GM21390 (cell line): ENCODE measurements around the gene SLC66A1.

Experiments used
- ATAC-seq: cut with Tn5 transposase; IDR thresholded peaks from one replicate; pipeline ENCODE4 v1.9.1; 2021; ENCODE audit not compliant: unreplicated experiment

SLC66A1 gene

DNA sequence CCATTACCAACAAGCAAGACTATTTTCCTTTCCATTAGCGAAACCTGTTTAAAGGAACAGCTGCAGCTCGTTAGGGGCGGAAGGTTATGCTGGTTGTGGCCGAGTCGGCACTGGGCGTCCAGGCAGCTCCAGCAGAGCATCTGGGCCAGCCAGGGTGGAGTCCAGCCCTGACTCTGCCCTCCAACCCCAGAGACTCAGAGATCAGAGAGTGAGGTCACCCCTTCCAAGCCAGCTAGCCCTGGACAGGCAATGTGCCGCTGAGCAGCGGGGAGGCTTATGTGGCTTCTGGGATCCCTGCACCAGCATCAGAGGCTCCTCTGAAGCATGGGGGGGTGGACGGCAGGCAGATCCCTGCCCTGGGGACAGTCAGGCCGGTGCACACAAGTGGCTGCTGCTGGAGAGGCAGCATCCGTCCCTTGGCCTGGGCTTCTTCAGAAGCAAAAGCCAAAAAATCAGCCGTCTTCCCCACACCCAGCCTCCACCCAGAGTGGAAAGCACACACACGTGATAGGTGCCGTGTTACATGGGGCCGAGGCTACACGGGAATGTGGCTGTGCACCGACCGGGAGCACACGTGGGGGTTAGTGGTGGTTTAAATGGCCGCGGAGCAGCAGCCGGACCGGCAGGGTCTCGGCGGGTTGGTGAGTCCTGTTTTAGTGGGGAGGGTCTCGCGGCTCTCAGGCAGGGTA lies 30.1 kb downstream of the SLC66A1 start:
- ATAC-seq: no peak

DNA sequence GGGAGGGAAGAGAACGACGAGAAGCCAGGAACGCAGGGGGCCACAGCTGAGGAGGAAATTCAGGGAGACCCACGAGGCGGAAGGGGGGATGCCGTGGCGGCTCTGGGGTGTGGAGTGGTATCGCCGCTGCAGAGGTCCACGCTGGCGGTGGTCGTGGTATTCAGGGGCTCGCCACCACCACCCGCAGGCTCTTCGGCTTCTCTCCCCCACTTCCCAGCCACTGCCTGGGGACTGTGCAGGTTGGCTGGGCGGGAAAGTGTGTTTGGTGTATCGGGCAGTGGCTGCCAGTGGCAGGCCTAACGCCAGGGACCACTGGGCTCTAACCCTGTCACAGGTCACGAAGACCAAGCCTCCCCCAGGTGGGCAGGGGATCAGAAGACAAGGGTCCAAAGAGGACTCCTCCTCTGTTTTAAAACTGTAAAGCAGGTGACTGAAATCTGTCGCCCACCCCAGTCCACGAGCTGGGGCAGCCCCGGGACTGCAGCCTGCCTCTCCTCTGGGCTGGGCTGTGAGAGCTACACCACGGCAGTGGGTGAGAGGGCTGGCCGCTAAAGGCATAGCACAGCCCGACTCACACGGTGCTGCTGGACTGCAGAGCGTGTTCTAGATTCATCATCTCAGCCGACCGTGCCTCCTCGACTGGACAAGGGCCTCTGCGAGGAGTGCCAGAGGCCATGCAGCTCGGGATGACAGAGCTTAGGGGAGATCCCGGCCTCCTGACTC lies 30.9 kb downstream of the SLC66A1 start:
- no peak for ATAC-seq

DNA sequence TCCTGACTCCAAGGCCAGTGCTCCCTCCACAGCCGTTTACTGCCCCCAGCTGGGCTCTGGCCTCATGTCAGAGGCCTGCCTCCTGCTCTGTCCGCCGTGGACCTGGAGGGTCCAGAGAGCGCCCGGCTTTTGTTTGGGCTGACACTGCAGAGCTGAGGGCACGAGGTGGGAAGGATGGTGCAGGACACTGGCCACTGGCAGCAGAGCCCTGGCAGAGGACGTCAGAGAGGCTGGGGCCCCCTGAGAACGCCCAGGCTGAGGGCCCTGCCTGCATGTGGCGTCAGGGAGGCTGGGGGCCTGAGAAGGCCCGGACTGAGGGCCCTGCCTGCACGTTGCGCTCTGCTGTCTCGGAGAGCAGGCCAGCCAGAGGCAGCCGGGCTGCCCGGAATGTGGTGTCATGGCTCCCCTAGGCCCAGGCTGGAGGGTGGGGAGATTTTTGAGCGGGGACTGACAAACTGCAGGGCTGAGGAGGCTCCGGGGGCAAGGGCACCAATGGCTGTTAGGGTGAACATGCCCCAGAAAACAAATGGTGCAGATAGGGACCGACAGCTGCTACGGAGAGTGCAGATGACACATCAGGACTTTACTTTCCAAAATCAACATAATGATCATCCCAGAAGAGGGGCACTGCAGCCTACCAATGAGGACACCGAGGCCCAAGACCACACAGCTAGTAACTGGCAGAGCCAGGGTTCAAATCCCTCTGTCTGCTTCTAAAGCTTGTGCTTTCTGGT lies 31.7 kb downstream of the SLC66A1 start:
- ATAC-seq: no peak

DNA sequence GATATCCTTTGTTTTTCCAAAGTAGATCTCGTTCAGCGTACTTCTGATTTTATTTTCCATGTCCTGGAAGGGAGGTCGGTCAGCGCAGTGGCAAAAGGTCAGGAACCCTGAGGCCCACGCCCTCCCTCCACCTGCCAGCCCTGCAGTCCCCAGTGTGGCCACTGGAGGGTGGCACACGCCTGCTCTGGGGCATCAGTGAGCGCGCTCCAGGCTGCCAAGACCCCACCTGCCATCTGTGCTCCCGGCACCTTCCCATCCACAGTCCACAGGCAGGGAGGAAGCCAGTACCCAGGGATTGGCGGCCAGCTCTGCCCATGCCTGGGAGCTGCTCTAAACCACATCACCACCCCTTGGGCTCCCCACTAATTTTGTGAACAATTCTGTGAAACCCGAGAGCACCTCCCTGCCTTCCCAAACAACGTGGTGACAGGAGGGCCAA lies 32.3 kb downstream of the SLC66A1 start:
- no peak for ATAC-seq

DNA sequence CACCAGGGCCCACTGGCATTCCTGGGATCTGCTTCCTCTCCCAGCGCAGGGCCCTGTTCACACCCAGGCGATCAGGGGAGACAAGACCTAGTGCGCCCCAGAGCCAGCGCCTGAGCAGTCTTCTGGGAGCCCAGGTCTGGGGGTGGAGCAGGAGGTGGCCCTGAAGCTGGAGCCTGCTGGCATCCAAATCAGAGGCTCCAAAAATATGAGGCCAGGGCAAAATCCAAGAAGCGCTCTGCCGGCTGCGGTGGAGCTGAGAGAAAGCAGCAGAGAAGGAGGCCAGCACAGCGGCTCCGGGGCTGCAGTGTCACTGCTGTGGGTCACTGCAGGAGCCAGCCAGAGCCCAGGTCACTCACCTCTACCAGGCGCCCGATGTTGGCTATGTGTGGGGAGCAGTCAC lies 32.7 kb downstream of the SLC66A1 start:
- no peak for ATAC-seq

DNA sequence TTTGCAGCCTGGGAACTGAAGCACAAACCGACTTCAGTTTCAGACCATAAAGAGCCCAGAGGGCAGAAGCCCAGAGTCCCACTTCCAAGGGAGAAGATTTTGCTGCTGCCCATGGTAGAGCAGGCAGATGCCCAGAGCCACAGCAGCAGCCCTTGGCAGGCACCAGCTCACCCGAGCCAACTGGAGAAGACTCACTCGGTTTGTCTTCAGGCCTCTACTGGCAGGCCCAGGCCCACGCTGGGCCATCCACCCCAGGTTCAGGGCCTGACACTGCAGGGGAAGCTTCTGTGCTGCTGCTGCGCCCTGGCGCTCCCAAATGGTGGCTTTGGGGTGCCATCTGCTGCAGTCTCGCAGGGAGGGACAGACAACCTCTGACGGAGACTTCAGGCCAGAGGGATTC lies 33.3 kb downstream of the SLC66A1 start:
- ATAC-seq: no peak

DNA sequence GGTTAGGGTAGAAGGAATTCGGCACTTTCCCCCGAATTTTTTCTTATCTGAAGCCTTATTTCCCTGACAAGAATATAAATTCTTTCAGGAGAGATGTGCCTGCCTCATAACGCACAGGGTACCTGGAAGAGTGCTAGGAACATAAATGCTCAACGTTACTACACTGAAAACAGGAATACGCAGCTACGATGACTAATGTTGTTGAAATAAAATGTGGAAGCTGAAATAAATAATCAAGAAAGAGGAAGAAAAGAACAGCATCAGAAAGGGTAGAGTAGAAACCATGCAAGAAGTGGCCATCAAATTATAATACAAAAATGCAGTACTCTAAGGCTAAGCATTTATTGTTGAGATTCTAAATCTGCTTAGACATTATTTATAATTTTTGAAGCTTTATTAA lies 33.9 kb downstream of the SLC66A1 start:
- ATAC-seq: no peak

DNA sequence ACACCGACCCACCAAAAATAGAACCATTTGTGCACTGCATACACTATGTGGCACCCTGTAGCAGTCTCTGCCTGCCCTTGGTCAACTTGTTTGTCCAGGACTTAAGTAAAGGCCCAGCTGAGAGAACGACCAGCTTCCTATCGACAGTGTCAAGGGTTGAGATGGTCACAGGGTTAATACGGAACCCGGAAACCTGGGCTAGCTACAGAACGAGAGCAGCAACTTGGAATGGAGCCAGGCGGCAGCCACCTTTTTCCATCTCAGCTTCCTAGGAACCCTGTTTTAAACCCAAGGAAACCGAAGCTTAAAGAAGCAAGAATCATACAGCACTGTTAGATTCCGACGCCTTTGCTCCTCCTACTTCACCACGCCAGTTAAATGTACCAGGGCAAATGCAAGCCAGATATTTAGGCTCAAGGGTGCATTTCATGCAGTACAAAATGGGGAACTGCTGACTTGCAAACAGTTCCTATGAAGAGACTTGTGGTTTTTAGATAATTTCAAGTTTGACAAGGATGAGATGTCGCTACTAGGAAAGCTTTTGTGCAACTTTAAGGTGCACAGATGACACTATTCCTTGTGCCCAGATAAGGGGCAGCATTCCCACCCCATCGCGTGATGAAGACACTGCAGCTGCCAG lies 35.5 kb downstream of the SLC66A1 start:
- ATAC-seq: no peak

DNA sequence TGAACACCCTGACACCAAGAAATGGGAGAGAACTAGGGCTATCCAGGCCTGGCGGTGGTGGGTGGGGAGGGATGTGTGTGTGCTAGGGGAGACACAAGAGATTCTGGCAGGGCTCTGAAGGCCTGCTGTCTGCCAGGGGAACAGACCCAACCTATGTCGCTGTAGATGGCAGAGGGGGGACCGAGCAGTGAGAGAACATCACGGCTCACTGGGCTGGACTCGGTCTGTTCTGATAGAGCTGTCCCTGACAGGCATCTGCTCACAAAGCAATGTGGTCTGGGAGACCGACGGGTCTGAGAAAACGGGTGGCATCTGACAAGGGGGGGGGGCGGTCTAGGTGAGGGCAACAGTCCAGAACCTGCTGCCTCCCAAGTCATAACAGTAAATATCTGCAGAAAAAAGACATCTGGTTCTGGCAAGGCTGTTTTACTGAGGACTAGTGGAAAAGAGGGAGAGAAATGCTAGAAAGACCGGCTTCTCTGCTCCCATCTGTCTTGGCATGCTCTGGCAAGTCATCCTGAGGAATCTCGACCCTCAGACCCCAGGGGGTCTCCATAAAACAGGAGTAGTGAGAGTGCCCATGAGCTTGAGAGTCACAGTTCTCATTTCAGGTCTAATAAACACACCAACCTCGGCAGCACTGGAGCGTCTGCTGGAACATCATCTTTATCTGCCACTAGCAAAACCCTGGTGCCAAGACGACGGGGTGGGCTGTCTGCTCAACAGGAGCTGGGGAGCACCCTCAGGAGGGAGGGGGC lies 36.5 kb downstream of the SLC66A1 start:
- no peak for ATAC-seq

DNA sequence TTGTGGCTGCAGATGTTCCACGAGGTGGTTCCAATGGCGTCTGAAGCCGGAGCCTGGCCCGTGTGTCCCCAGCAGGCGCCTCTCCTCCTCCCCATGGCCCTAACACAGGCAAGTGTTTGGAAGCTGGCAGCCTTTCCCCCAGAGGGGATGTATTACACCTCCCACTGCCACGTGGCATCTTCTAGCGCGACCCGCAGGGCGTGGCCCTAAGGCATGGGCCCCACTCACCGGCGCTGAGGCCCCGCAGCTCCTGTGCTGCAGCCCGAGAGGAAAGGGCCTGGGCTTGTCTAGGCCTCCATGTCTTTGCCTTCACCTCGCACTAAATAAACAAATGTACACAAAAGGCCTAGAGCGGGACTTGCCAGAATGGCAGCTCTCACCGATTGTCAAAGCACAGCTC lies 37.9 kb downstream of the SLC66A1 start:
- ATAC-seq: no peak

DNA sequence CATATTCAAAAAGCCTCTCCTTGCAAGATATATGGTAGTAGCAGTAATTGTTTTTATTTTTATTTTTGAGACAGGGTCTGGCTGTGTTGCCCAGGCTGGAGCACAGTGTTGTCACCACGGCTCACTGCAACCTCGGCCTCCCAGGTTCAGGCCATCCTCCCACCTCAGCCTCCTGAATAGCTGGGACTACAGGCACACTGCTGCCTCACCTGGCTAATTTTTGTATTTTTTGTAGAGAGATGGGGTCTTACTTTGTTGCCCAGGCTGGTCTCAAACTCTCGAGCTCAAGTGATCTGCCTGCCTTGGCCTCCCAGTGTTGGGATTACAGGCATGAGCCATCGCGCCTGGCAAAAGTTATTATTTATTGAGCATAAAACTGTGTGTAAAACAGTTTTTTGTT lies 38.4 kb downstream of the SLC66A1 start:
- ATAC-seq: no peak

DNA sequence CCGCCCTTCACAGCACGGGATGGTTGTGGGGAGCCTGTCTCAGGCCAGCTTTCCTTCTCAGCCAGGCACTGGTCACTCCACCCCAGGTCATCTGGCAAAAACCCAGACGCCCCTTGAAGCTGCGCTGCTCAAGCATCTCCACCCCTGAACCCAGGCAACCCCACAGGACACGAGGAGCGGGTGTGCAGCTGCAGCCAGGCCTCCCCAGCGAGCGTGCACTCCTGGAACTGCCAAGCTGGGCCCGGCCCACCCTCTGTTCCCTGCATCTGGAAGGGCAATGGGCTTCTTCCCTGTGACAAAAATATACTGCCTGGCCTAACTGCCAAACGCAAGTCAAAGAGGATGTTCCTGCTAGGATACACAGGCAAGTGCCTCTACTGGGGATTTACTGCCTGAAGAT lies 39.7 kb downstream of the SLC66A1 start:
- ATAC-seq: no peak

DNA sequence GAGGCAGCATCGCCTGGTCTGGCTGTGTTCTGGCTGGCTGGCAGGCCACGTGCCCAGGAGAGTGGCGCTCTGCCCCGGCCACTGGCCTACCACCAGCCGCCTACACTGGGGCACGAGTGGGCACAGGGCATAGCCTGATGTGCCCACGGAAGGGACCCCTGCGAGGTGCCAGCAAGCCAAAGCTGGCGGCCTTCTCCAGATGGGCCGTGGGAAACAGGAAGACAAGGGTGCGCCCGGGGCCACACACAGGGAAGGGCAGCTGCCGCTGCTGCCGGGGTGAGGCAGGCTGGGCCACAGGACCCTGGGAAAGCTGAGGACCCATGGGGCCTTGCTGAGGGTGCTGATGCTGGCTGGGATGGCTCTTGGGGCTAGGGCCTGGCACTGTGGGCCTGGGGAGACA lies 40.7 kb downstream of the SLC66A1 start:
- no peak for ATAC-seq

DNA sequence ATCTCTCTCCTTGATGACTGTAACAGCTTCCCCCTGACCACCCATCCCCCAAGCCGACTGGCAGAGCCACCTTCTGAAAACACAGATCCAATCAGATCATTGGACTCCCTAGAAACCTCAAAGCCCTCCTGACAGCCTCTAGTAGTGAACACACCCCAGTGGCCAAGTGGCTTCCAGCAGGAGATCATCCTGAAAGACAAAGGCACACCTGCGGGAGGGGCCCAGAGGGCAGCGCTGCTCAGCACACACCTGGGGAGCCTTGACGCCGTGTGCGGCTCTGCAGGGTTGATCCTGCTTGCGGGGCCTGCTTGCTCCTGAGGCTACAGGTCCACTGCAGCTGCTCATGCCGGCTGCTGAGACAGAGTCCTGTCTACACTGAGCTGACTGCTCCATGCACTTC lies 41.5 kb downstream of the SLC66A1 start:
- ATAC-seq: no peak

DNA sequence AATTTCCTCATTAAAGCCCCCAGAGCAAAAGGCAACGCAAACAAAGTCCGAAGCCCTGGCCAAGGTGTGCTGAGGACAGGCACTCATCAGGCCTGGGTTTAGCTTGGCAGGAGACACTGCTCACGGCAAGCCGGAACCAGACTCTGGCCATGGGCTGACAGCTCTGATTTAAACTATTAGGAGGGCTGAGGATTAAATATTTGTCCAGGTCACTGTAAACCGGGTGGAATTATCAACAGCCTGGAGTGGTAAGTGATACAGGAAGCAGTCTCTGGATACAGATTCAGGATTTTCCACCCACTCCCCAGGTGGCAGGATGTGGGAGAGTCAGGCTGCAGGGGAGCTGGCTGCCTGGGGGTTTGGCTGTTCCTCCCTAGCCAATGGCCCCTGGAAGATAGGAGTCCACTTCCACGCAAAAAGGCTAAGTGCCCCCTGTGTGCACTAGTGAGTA lies 42.4 kb downstream of the SLC66A1 start:
- ATAC-seq: no peak

DNA sequence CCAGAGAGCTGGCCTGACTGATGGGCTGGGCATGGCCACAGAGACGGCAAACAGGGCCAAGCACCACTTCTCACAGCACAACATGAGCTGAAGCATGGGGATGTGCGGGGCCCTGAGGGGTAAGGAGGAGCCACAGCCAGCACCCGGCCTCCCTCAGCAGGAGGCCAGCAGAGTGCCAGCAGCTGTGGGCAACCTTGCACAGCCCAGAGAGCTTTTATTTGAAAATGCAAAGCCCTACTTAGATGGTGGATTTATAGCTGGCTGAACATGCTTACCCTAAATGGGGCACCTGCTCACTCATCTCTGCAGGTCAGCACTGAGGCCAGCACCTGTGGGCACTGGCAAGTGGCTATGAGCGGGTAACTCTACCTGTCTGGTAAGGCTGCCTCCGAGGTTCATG lies 44.1 kb downstream of the SLC66A1 start:
- ATAC-seq: no peak

DNA sequence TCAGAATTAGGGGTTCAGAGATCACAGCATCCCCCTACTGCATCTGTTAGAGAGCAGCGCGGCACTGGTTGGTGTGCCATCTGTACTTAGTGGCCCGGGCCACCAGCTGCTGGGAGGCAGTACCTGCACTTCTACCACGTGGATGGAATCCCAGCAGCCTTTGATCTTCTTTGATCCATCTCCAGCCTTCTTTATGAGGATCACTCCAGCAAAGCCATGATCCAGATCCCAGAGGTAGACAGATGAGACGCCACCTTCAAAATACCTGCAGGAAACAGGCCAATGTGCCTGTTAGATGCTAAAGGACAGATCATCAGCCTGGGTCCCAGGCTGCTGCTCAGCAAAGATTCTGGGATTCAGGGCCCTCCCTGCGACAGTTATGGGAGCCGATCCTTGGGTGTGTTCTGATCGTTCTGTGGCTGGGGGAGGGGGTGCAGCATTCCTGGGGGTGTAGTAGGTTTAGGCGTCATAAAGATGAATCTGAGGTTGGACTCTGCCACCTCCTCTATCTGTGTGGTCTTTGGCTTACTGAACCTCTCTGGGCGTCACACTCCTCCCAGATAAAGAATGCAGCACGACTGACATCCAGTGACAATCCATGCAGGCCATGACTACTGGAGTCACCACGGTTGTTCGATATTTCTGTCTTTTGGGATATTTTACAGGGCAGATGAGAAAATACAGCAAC lies 45.3 kb downstream of the SLC66A1 start:
- no peak for ATAC-seq

DNA sequence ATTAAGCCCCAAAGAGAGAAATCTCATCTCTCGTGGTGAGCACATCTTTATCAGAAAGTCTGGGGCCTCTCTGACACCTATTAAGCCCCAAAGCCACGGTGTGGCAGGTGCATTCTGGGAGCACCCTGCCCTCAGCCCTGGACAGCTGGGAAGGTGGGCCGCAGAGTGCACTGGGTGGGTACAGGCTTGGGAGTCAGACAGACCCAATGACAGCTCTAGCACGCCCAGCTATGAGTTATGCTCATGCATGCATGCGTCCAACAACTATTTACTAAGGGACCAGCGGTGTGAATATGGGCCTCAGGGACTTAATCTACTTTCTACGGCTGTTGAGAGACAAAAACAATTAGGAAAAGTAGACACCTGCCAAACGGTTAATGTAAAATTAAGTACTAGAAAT lies 46.6 kb downstream of the SLC66A1 start:
- no peak for ATAC-seq

DNA sequence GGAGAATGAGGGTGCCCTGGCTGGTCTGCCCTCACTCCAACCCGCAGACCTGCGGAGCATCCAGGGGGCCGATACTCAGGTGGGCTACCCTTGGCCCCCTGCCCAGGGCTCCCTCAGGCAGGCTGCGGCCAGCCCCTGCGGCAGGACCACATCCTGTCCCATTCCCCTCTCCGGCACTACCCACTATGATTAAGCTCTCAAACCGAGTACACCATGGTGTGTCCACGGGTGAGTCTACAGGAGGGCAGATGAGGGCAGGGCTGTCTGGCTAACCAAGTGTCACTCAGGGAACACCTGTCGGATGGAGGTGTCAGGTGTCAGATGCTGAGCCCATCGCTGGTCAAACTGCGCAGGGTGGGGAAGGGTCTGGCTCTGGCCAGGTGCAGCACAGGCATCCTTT lies 47.2 kb downstream of the SLC66A1 start:
- ATAC-seq: no peak

DNA sequence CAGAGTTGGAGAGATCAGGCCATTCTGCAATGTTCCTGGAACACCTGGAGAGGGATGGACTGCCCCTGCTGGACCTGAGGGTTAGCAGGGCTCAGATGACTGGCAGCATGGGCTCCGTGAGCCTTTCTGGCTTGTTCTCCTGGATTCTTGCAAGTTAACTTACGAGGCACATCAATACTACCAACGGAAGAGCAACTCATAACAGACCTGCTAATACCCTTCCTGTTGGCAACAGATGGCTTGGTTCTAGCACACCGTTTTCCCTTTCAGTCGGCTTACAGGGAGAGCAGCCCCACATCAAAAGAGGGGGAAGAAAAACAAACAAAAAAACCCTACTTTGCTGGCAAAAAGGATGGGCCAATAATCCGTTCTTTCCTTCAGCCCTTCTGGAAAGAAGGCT lies 47.9 kb downstream of the SLC66A1 start:
- no peak for ATAC-seq
